GM23338 (cell line): ENCODE data around the gene DNMT1. TPM values are rescaled to one million over a fixed set of nuclear protein-coding genes. Genes with fewer than 3 reads are reported as not detected.

Source experiments
- ATAC-seq: fragments of 200-7000 bp; cut with Tn5 transposase; 3 replicates; pipeline ENCODE4 v1.9.1; 2020
- DNase-seq: peaks from one replicate; pipeline ENCODE4 v3.0.0-alpha.2; 2015; ENCODE audit warnings: low spot score
- H2AFZ ChIP-seq: fragments of 200-600 bp; sonication (generic); 2 replicates; pipeline ENCODE4 v1.8.0; 2016; ENCODE audit warnings: antibody characterized with exemption, mild to moderate bottlenecking, moderate library complexity
- H3F3A ChIP-seq: fragments of 200-600 bp; sonication (generic); replicated peaks from 2 replicates; pipeline ENCODE4 v1.8.0; 2017; ENCODE audit warnings: antibody characterized with exemption, mixed run types, low read depth
- H3K27ac ChIP-seq: fragments of 200-600 bp; sonication (generic); 2 replicates; pipeline ENCODE4 v1.6.1; 2016; ENCODE audit warnings: low read depth
- H3K27me3 ChIP-seq: fragments of 200-600 bp; sonication (generic); 2 replicates; pipeline ENCODE4 v1.8.0; 2016; ENCODE audit warnings: mild to moderate bottlenecking, mixed run types, moderate library complexity; ENCODE audit not compliant: insufficient read depth
- H3K36me3 ChIP-seq: fragments of 200-600 bp; sonication (generic); 2 replicates; pipeline ENCODE4 v1.8.0; 2016; ENCODE audit warnings: mild to moderate bottlenecking; ENCODE audit not compliant: insufficient read depth
- H3K4me1 ChIP-seq: fragments of 200-600 bp; sonication (generic); 2 replicates; pipeline ENCODE4 v1.8.0; 2016; ENCODE audit warnings: mild to moderate bottlenecking, moderate library complexity; ENCODE audit not compliant: insufficient read depth
- H3K4me2 ChIP-seq: fragments of 200-600 bp; sonication (generic); 2 replicates; pipeline ENCODE4 v1.7.1; 2017; ENCODE audit warnings: mixed run types
- H3K4me3 ChIP-seq: fragments of 200-600 bp; sonication (generic); 2 replicates; pipeline ENCODE4 v1.6.1; 2016; ENCODE audit warnings: mixed run types
- H3K79me2 ChIP-seq: fragments of 200-600 bp; sonication (generic); replicated peaks from 2 replicates; pipeline ENCODE4 v1.8.0; 2017; ENCODE audit warnings: mild to moderate bottlenecking; ENCODE audit not compliant: insufficient read depth
- H3K9me2 ChIP-seq: fragments of 200-600 bp; sonication (generic); 2 replicates; pipeline ENCODE4 v1.8.0; 2017; ENCODE audit not compliant: insufficient read depth
- H4K20me1 ChIP-seq: fragments of 200-600 bp; sonication (generic); replicated peaks from 2 replicates; pipeline ENCODE4 v1.8.0; 2017; ENCODE audit warnings: mild to moderate bottlenecking; ENCODE audit not compliant: insufficient read depth
- H3K27ac Mint-ChIP-seq: 2 replicates; pipeline ENCODE4 v1.8.0; 2020; ENCODE audit warnings: inconsistent platforms, mild to moderate bottlenecking, moderate library complexity, mixed read lengths
- H3K27me3 Mint-ChIP-seq: 3 replicates; pipeline ENCODE4 v1.8.0; 2022; ENCODE audit warnings: low read depth, mild to moderate bottlenecking, moderate library complexity, mixed read lengths, inconsistent platforms; ENCODE audit not compliant: insufficient read depth, poor library complexity
- H3K36me3 Mint-ChIP-seq: 3 replicates; pipeline ENCODE4 v1.8.0; 2021; ENCODE audit warnings: low read depth, mild to moderate bottlenecking, inconsistent platforms, moderate library complexity, mixed read lengths
- H3K4me1 Mint-ChIP-seq: 3 replicates; pipeline ENCODE4 v1.8.0; 2020; ENCODE audit warnings: mild to moderate bottlenecking, inconsistent platforms, mixed read lengths
- H3K4me3 Mint-ChIP-seq: 3 replicates; pipeline ENCODE4 v1.8.0; 2021; ENCODE audit warnings: moderate library complexity, mild to moderate bottlenecking, inconsistent platforms, mixed read lengths
- H3K9me3 Mint-ChIP-seq: 3 replicates; pipeline ENCODE4 v1.8.0; 2020; ENCODE audit warnings: moderate library complexity, mild to moderate bottlenecking, inconsistent platforms, mixed read lengths
- CREB1 ChIP-seq: fragments of 250-450 bp; sonication (Bioruptor Pico); IDR thresholded peaks from 2 replicates; pipeline ENCODE4 v1.5.0; 2020; ENCODE audit warnings: low read depth, mild to moderate bottlenecking, moderate library complexity
- EZH2 ChIP-seq: fragments of 200-600 bp; sonication (generic); IDR thresholded peaks from one replicate; pipeline ENCODE4 v1.8.0; 2017; ENCODE audit warnings: antibody characterized with exemption, mild to moderate bottlenecking, low read depth; ENCODE audit not compliant: unreplicated experiment
- EZH2phosphoT487 ChIP-seq: fragments of 200-600 bp; sonication (generic); IDR thresholded peaks from one replicate; pipeline ENCODE4 v1.8.1; 2018; ENCODE audit warnings: antibody characterized with exemption; ENCODE audit not compliant: unreplicated experiment
- JUNB ChIP-seq: IDR thresholded peaks from one replicate; pipeline ENCODE4 v1.6.1; 2016; ENCODE audit warnings: antibody characterized with exemption; ENCODE audit not compliant: unreplicated experiment
- NANOG ChIP-seq: IDR thresholded peaks from 2 replicates; pipeline ENCODE4 v1.6.1; 2016; ENCODE audit warnings: antibody characterized with exemption, borderline replicate concordance
- POLR2AphosphoS5 ChIP-seq: IDR thresholded peaks from 2 replicates; pipeline ENCODE4 v1.6.1; 2016; ENCODE audit warnings: antibody characterized with exemption, low read depth
- STAT1 ChIP-seq: IDR thresholded peaks from one replicate; pipeline ENCODE4 v1.6.1; 2016; ENCODE audit warnings: antibody characterized with exemption; ENCODE audit not compliant: unreplicated experiment
- ZNF114 ChIP-seq: fragments of 250-450 bp; sonication (Bioruptor Pico); IDR thresholded peaks from 2 replicates; pipeline ENCODE4 v1.5.0; 2020; ENCODE audit warnings: mild to moderate bottlenecking, moderate library complexity
- ZNF331 ChIP-seq: fragments of 250-450 bp; sonication (Bioruptor Pico); IDR thresholded peaks from 2 replicates; pipeline ENCODE4 v1.5.0; 2020; ENCODE audit warnings: low read depth, mild to moderate bottlenecking, moderate library complexity
- polyA plus RNA-seq: library from polyadenylated mRNA; unstranded; fragments of >200 nt; fragmentation: Nextera tagmentation; extraction: Ambion mirVana; gene quantifications from 2 replicates; pipeline ENCODE4 v1.2.1, GENCODE V29; 2016
- total RNA-seq: library from RNA; depleted of rRNA; stranded (reverse); fragments of >200 nt; shearing (Covaris generic); gene quantifications from 2 replicates; pipeline ENCODE4 v1.2.3, GENCODE V29; 2014
- TF ChIP-seq, protein P1 (sequence below): IDR thresholded peaks from 2 replicates; pipeline ENCODE4 v1.6.1; 2016; ENCODE audit warnings: antibody characterized with exemption
- TF ChIP-seq, protein P2 (sequence below): IDR thresholded peaks from one replicate; pipeline ENCODE4 v1.6.1; 2018; ENCODE audit warnings: antibody characterized with exemption; ENCODE audit not compliant: unreplicated experiment
- TF ChIP-seq, protein P3 (sequence below), 2 experiments: fragments of 200-600 bp in 1 of 2; sonication (generic) in 1 of 2; conservative IDR thresholded peaks; 2 replicates each; pipeline versions ENCODE4 v1.5.1 to v1.6.1; 2016 to 2017; ENCODE audit warnings: antibody characterized with exemption in 2 of 2, low read depth in 2 of 2, mild to moderate bottlenecking in 2 of 2, moderate library complexity in 1 of 2
- TF ChIP-seq, protein P4 (sequence below): fragments of 250-450 bp; sonication (Bioruptor Pico); IDR thresholded peaks from 2 replicates; pipeline ENCODE4 v1.5.0; 2020; ENCODE audit warnings: mild to moderate bottlenecking, moderate library complexity

The DNMT1 gene
- total and polyA plus RNA-seq, 2 experiments from 2014 or later: 238 to 589 TPM

DNA sequence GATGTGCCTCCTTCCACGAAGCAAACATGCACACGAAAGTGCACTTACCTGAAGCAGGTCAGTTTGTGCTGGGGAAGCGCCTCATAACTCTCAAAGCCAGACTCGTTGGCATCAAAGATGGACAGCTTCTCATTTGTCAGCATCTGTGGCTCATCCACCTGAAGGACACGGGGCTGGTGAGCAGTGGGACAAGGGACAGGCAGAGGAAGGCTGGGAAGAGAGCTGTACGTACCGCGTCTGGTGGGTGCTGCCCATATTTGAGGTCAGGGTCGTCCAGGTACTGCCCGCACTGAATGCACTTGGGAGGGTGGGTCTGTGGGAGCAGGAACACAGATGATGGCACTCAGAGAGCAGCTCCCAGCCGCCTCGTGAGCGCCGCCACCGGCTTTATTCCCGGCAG is 35.1 kb downstream of the DNMT1 start:
- H3K9me2 ChIP-seq: no peaks in the 10 kb centered on the region
- H3K27me3 ChIP-seq: no peaks in the 10 kb centered on the region
- TF ChIP-seq, protein P1, sequence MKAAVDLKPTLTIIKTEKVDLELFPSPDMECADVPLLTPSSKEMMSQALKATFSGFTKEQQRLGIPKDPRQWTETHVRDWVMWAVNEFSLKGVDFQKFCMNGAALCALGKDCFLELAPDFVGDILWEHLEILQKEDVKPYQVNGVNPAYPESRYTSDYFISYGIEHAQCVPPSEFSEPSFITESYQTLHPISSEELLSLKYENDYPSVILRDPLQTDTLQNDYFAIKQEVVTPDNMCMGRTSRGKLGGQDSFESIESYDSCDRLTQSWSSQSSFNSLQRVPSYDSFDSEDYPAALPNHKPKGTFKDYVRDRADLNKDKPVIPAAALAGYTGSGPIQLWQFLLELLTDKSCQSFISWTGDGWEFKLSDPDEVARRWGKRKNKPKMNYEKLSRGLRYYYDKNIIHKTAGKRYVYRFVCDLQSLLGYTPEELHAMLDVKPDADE: no peak
- TF ChIP-seq POLR2AphosphoS5 (no peak), ZNF114 (CRISPR knock-in tag) (no peak), ZNF331 (CRISPR knock-in tag) (no peak), NANOG (no peak), STAT1 (no peak), EZH2 (no peak), EZH2phosphoT487 (no peak), JUNB (no peak), CREB1 (no peak)
- TF ChIP-seq, protein P2, sequence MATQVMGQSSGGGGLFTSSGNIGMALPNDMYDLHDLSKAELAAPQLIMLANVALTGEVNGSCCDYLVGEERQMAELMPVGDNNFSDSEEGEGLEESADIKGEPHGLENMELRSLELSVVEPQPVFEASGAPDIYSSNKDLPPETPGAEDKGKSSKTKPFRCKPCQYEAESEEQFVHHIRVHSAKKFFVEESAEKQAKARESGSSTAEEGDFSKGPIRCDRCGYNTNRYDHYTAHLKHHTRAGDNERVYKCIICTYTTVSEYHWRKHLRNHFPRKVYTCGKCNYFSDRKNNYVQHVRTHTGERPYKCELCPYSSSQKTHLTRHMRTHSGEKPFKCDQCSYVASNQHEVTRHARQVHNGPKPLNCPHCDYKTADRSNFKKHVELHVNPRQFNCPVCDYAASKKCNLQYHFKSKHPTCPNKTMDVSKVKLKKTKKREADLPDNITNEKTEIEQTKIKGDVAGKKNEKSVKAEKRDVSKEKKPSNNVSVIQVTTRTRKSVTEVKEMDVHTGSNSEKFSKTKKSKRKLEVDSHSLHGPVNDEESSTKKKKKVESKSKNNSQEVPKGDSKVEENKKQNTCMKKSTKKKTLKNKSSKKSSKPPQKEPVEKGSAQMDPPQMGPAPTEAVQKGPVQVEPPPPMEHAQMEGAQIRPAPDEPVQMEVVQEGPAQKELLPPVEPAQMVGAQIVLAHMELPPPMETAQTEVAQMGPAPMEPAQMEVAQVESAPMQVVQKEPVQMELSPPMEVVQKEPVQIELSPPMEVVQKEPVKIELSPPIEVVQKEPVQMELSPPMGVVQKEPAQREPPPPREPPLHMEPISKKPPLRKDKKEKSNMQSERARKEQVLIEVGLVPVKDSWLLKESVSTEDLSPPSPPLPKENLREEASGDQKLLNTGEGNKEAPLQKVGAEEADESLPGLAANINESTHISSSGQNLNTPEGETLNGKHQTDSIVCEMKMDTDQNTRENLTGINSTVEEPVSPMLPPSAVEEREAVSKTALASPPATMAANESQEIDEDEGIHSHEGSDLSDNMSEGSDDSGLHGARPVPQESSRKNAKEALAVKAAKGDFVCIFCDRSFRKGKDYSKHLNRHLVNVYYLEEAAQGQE: no peak
- TF ChIP-seq, protein P3, sequence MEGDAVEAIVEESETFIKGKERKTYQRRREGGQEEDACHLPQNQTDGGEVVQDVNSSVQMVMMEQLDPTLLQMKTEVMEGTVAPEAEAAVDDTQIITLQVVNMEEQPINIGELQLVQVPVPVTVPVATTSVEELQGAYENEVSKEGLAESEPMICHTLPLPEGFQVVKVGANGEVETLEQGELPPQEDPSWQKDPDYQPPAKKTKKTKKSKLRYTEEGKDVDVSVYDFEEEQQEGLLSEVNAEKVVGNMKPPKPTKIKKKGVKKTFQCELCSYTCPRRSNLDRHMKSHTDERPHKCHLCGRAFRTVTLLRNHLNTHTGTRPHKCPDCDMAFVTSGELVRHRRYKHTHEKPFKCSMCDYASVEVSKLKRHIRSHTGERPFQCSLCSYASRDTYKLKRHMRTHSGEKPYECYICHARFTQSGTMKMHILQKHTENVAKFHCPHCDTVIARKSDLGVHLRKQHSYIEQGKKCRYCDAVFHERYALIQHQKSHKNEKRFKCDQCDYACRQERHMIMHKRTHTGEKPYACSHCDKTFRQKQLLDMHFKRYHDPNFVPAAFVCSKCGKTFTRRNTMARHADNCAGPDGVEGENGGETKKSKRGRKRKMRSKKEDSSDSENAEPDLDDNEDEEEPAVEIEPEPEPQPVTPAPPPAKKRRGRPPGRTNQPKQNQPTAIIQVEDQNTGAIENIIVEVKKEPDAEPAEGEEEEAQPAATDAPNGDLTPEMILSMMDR (conservative IDR thresholded peaks at IDR 0.05; ENCODE audit: low read depth in 2 of 2): no peak
- TF ChIP-seq, protein P4, sequence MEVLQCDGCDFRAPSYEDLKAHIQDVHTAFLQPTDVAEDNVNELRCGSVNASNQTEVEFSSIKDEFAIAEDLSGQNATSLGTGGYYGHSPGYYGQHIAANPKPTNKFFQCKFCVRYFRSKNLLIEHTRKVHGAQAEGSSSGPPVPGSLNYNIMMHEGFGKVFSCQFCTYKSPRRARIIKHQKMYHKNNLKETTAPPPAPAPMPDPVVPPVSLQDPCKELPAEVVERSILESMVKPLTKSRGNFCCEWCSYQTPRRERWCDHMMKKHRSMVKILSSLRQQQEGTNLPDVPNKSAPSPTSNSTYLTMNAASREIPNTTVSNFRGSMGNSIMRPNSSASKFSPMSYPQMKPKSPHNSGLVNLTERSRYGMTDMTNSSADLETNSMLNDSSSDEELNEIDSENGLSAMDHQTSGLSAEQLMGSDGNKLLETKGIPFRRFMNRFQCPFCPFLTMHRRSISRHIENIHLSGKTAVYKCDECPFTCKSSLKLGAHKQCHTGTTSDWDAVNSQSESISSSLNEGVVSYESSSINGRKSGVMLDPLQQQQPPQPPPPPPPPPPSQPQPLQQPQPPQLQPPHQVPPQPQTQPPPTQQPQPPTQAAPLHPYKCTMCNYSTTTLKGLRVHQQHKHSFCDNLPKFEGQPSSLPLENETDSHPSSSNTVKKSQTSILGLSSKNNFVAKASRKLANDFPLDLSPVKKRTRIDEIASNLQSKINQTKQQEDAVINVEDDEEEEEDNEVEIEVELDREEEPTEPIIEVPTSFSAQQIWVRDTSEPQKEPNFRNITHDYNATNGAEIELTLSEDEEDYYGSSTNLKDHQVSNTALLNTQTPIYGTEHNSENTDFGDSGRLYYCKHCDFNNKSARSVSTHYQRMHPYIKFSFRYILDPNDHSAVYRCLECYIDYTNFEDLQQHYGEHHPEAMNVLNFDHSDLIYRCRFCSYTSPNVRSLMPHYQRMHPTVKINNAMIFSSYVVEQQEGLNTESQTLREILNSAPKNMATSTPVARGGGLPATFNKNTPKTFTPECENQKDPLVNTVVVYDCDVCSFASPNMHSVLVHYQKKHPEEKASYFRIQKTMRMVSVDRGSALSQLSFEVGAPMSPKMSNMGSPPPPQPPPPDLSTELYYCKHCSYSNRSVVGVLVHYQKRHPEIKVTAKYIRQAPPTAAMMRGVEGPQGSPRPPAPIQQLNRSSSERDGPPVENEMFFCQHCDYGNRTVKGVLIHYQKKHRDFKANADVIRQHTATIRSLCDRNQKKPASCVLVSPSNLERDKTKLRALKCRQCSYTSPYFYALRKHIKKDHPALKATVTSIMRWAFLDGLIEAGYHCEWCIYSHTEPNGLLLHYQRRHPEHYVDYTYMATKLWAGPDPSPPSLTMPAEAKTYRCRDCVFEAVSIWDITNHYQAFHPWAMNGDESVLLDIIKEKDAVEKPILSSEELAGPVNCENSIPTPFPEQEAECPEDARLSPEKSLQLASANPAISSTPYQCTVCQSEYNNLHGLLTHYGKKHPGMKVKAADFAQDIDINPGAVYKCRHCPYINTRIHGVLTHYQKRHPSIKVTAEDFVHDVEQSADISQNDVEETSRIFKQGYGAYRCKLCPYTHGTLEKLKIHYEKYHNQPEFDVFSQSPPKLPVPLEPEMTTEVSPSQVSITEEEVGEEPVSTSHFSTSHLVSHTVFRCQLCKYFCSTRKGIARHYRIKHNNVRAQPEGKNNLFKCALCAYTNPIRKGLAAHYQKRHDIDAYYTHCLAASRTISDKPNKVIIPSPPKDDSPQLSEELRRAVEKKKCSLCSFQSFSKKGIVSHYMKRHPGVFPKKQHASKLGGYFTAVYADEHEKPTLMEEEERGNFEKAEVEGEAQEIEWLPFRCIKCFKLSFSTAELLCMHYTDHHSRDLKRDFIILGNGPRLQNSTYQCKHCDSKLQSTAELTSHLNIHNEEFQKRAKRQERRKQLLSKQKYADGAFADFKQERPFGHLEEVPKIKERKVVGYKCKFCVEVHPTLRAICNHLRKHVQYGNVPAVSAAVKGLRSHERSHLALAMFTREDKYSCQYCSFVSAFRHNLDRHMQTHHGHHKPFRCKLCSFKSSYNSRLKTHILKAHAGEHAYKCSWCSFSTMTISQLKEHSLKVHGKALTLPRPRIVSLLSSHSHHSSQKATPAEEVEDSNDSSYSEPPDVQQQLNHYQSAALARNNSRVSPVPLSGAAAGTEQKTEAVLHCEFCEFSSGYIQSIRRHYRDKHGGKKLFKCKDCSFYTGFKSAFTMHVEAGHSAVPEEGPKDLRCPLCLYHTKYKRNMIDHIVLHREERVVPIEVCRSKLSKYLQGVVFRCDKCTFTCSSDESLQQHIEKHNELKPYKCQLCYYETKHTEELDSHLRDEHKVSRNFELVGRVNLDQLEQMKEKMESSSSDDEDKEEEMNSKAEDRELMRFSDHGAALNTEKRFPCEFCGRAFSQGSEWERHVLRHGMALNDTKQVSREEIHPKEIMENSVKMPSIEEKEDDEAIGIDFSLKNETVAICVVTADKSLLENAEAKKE (CRISPR knock-in tag): no peak
- H3K4me2 ChIP-seq: no peak overlapping the region
- 0 out of 2 replicates have a peak, but pooled peaks cover 9% of the 10 kb centered on the region for H3F3A ChIP-seq
- no peak overlapping the region for H3K27ac Mint-ChIP-seq
- H2AFZ ChIP-seq: no peak overlapping the region
- ATAC-seq (no peak), DNase-seq (no peak)
- no peaks in the 10 kb centered on the region; the same call in 1 of the 2 replicates for H4K20me1 ChIP-seq
- H3K4me3 ChIP-seq: no peak overlapping the region
- no peak overlapping the region for H3K4me3 Mint-ChIP-seq
- H3K9me3 Mint-ChIP-seq: no peaks in the 10 kb centered on the region
- peaks cover 3% of the 10 kb centered on the region for H3K27me3 Mint-ChIP-seq
- no peaks in the 10 kb centered on the region for H3K4me1 Mint-ChIP-seq
- no peaks in the 10 kb centered on the region for H3K79me2 ChIP-seq
- peaks cover 95% of the 10 kb centered on the region for H3K36me3 Mint-ChIP-seq
- no peak overlapping the region for H3K27ac ChIP-seq
- no peaks in the 10 kb centered on the region for H3K4me1 ChIP-seq
- peaks cover 70% of the 10 kb centered on the region for H3K36me3 ChIP-seq
